Vagina (tissue), 2 donors: ENCODE results near the gene GJC3.

Source experiments
- CTCF ChIP-seq, 3 experiments: fragments of 450-650 bp in 2 of 3; fragments of 200-600 bp in 1 of 3; sonication (generic) in 1 of 3; IDR thresholded peaks; one replicate each; pipeline ENCODE4 v1.5.1; 2017 to 2019; ENCODE audit warnings: antibody characterized with exemption in 3 of 3, mild to moderate bottlenecking in 2 of 3, moderate library complexity in 2 of 3
- POLR2A ChIP-seq, 2 donors: fragments of 450-650 bp; IDR thresholded peaks; one replicate each; pipeline ENCODE4 v1.6.1; 2017; ENCODE audit warnings: antibody characterized with exemption in 2 of 2, mild to moderate bottlenecking in 2 of 2, moderate library complexity in 2 of 2

DNA sequence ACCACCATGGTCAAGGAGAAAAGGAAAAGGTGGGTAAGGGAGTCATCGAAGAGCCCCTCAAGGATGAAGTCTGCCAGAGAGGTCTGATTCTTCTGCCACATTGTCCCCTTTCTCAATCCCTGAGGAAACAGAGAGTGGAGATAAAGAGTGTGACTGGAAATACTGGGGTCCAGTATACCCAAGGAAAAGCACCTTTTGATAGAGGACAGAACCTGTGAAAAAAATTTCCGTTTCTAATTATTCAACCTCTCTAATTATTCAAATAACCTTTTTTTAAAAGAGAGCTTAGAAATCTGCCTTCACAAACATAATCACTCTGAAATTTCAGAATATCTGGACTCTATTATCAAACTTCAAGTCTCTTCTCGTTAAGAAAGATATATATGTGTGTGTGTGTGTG is 52.5 kb downstream of the GJC3 start, which contains the start of gene OR2AE1:
- TF ChIP-seq CTCF (IDR thresholded peaks at IDR 0.05): no peak
- no peak for TF ChIP-seq POLR2A (IDR thresholded peaks at IDR 0.05)
